PC-9 (cell line): ENCODE results near the gene SEMA3B.
"Not testable (repeated sequence)": the region's sequence is repeated elsewhere in the genome, so short reads cannot be mapped to it uniquely, and the experiment has no call there.

Experiments used
- CTCF ChIP-seq: fragments of 200-600 bp; sonication (generic); conservative IDR thresholded peaks from 2 replicates; pipeline ENCODE4 v1.6.1; 2017; ENCODE audit warnings: mixed run types, antibody characterized with exemption, mild to moderate bottlenecking, moderate library complexity
- EZH2 ChIP-seq: fragments of 200-600 bp; sonication (generic); IDR thresholded peaks from 2 replicates; pipeline ENCODE4 v1.8.0; 2017; ENCODE audit warnings: antibody characterized with exemption, low read depth

- TF ChIP-seq EZH2, CTCF: not testable (repeated sequence)
Observed at GRCh38 chr3:50272538-50272910, 3.6 kb downstream of the SEMA3B start.
